ENCODE data around the gene GNPTG. TPM values are rescaled to one million over a fixed set of nuclear protein-coding genes. Genes with fewer than 3 reads are reported as not detected.

The GNPTG gene
- total RNA-seq, 4 donors from 2014 or later, result 38.8 to 78.4 (median 66.5) TPM

GRCh38 chr16:1333149-1333812 is 18.4 kb upstream of the GNPTG start, which contains the start of gene BAIAP3:
Gene BAIAP3, plus strand, starts transcription at chr16:1333645. Its CDS starts 4,905 bp downstream, at chr16:1338550.
- no peak for TF ChIP-seq CTCF (IDR thresholded peaks at IDR 0.05; ENCODE audit: low read depth)

- no peak for TF ChIP-seq CTCF (IDR thresholded peaks at IDR 0.05; ENCODE audit: low read depth)
Observed at GRCh38 chr16:1333854-1334700, 17.7 kb upstream of the GNPTG start.

- TF ChIP-seq CTCF (IDR thresholded peaks at IDR 0.05; ENCODE audit: low read depth), result no peak
Observed at GRCh38 chr16:1334739-1335138, 17.0 kb upstream of the GNPTG start.

GRCh38 chr16:1335211-1335971 is 16.3 kb upstream of the GNPTG start:
- TF ChIP-seq CTCF (IDR thresholded peaks at IDR 0.05; ENCODE audit: low read depth), result no peak

- TF ChIP-seq CTCF (IDR thresholded peaks at IDR 0.05; ENCODE audit: low read depth), result no peak
Observed at GRCh38 chr16:1335996-1336395, 15.7 kb upstream of the GNPTG start.

GRCh38 chr16:1336619-1337018 is 15.1 kb upstream of the GNPTG start:
- no peak for TF ChIP-seq CTCF (IDR thresholded peaks at IDR 0.05; ENCODE audit: low read depth)

- no peak for TF ChIP-seq CTCF (IDR thresholded peaks at IDR 0.05; ENCODE audit: low read depth)
Observed at GRCh38 chr16:1337486-1337885, 14.2 kb upstream of the GNPTG start.
